ENCODE results near the gene THTPA. TPM values are rescaled to one million over a fixed set of nuclear protein-coding genes. Genes with fewer than 3 reads are reported as not detected.

THTPA gene
- total RNA-seq, 2 donors from 2014 or later: 6.5 to 7.4 TPM

DNA sequence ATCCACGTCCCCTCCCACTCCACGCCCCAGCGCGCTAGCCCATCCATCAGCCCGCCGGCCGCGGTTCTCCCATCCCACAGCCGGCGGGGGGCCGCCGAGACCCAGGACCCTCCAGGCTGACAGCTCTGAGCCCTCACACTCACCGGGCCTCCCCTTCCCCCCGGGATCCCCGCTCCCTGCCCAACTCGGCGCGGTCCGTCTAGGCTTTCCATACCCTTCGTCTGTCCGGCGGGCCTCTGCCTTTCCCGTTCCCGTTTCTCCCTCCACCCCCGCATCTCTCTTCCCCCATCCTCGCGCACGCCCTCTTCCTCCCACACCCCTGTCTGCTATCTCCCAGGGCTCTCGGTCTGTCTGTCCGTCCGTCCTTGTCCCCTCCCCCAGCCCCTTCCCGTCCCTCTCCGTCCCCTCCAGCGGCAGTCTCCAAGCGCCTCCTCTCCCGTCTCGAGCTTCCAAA is 5.2 kb upstream of the THTPA start:
- Mint-ChIP-seq H3K36me3 (ENCODE audit: insufficient read depth in 2 of 2) (peaks cover 0 to 1% of the 10 kb centered on the region in 2 donors), H3K4me1 (ENCODE audit: low read depth) (peaks cover 12% of the 10 kb centered on the region), H3K4me3 (no peak overlapping the region), H3K27ac (no peak overlapping the region), H3K27me3 (ENCODE audit: low read depth) (no peaks in the 10 kb centered on the region), H3K9me3 (no peaks in the 10 kb centered on the region)
- ATAC-seq (replicated peaks in 1 of 2) (peak in 1 of 2 donors; percentile 0), DNase-seq (no peak)

DNA sequence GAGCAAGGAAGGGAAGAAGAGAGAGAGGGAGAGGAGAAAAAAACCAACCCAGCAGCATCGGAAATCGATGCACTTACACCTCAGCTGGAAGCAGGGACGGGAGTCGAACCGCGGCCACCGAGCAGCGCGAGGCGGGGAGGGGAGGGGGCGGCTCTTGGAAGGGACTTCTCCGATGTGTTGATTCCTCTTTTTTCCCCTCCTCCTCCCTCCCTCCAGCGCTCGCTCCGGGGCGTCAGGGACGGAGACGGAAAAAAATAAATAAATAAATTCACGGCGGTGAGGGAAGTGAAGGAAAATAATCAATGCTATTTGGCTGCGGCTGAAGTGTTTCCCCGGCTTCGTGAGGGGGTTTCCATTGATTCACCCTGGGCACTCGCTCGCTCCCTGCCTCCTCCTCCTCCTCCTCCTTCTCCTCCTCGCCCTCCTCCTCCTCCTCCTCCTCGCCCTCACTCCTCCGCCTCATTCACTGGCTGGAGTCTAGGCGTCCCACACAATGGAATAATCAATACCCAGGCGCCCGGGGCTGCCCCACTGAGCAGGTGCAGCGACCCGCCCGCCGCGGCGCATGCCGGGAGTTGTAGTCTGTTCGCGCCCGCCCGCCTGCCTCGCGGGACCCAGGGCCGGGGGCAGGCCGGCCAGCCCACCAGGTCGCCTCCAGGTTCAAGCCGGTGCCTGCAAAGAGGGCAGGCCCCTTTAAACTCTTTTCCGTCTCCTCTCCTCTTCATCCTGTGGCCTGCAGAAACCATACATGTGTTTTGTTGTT is 4.6 kb upstream of the THTPA start, which contains the start of gene ZFHX2:
ZFHX2 (minus strand) TSS at position 500 of the 763 bp plus-strand sequence. CDS start 16,440 bp downstream, outside the sequence.
- H3K27me3 Mint-ChIP-seq (ENCODE audit: low read depth): no peaks in the 10 kb centered on the region
- peak; percentile 80 to 84 for DNase-seq
- H3K27ac Mint-ChIP-seq: peak within 1 kb of the TSS; percentile 92
- peaks cover 0 to 1% of the 10 kb centered on the region in 2 donors for H3K36me3 Mint-ChIP-seq (ENCODE audit: insufficient read depth in 2 of 2)
- peaks cover 15% of the 10 kb centered on the region for H3K4me1 Mint-ChIP-seq (ENCODE audit: low read depth)
- peak; percentile 75 to 78 for ATAC-seq (replicated peaks in 1 of 2)
- H3K9me3 Mint-ChIP-seq: no peaks in the 10 kb centered on the region
- no peak within 1 kb of the TSS for H3K4me3 Mint-ChIP-seq

DNA sequence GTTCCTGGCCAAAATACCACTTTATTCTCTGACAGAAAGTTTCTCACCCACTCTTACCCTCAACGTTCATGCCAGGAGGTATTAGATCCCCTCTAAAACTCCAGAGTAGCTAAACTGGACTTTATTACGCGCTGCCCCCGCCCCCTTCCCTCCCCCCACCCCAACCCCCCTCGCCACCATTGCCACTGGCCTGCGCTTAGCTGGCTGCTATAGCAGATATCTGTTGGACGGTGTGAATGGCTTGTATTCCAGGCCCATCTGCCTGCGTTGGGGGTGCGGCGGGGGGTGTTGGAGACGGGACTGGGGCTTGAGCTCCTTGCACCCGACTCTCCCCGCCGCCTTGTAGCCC is 564 bp upstream of the THTPA start:
- Mint-ChIP-seq H3K9me3 (no peaks in the 10 kb centered on the region), H3K4me3 (peak overlapping the region; percentile 92 to 99), H3K27me3 (ENCODE audit: low read depth) (no peaks in the 10 kb centered on the region), H3K27ac (no peak overlapping the region), H3K36me3 (ENCODE audit: insufficient read depth in 2 of 2) (peaks cover 3 to 4% of the 10 kb centered on the region in 2 donors), H3K4me1 (ENCODE audit: low read depth) (peaks cover 54% of the 10 kb centered on the region)
- DNase-seq (no peak), ATAC-seq (replicated peaks in 1 of 2) (no peak)

DNA sequence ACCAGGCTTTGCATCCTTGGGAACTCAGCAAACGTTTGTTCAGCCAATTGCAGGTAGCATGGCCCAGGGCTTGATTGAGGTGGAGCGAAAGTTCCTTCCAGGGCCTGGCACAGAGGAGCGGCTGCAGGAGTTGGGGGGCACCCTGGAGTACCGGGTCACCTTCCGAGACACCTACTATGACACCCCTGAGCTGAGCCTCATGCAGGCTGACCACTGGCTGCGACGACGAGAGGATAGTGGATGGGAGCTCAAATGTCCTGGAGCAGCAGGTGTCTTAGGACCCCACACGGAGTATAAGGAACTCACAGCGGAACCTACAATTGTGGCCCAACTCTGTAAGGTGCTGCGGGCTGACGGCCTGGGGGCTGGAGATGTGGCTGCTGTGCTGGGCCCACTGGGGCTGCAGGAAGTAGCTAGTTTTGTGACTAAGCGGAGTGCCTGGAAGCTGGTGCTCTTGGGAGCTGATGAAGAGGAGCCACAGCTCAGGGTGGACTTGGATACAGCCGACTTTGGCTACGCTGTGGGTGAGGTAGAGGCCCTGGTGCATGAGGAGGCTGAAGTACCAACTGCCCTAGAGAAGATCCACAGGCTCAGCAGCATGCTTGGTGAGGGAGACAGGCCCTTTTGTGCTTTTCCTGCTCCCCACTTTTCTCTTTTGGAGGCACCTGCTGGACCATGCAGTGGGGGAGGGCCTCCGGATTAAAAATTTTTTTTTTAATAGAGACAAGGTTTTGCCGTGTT is 799 bp downstream of the THTPA start:
- Mint-ChIP-seq H3K4me3 (peak overlapping the region; percentile 92 to 99), H3K27me3 (ENCODE audit: low read depth) (no peaks in the 10 kb centered on the region), H3K27ac (peak overlapping the region; percentile 95), H3K36me3 (ENCODE audit: insufficient read depth in 2 of 2) (peaks cover 3 to 12% of the 10 kb centered on the region in 2 donors), H3K4me1 (ENCODE audit: low read depth) (peaks cover 52% of the 10 kb centered on the region), H3K9me3 (no peaks in the 10 kb centered on the region)
- DNase-seq (no peak), ATAC-seq (replicated peaks in 1 of 2) (no peak)

DNA sequence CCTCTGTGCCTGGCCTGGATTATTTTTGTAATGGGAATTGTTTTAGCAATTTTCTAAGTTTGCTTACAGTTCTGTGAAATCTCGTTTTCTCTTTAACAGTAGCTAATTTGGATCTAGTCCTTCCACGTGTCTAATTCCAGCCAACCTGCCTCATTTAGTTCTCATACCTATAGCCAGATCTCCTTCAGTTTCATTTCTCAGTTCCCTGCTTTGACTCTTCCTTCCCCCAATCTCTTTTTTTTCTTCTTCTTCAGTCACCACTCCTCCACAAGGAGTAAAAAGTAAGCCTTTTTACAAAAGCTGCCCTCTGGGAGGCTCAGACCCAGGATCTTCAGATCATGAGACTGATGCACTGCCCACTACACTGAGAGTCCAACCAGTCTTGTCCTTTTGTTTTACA is 1.4 kb downstream of the THTPA start:
- Mint-ChIP-seq H3K36me3 (ENCODE audit: insufficient read depth in 2 of 2) (peaks cover 3 to 12% of the 10 kb centered on the region in 2 donors), H3K4me3 (peak overlapping the region; percentile 82 to 92), H3K4me1 (ENCODE audit: low read depth) (peaks cover 47% of the 10 kb centered on the region), H3K27me3 (ENCODE audit: low read depth) (no peaks in the 10 kb centered on the region), H3K9me3 (no peaks in the 10 kb centered on the region), H3K27ac (peak overlapping the region; percentile 97)
- ATAC-seq (replicated peaks in 1 of 2): no peak
- no peak for DNase-seq

DNA sequence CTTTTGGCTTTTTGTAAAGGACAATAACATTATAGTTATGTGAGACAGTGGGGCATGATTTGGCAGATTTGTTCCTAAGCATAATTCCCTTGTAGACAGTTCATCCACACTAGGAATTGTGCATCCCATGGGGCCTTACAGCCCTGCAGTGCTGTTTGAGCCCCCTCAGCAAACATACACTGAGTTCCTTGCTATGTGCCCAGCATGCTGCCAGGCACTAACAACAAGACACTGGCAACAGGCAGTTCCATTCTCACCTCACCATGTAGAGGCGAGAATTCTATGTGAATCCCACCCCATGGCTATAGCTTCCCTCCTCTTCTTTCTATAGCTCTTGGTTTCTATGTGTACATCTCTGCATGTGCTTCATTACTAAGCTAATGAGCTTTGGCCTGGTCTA is 1.9 kb downstream of the THTPA start:
- no peak for ATAC-seq (replicated peaks in 1 of 2)
- H3K9me3 Mint-ChIP-seq: no peaks in the 10 kb centered on the region
- H3K36me3 Mint-ChIP-seq (ENCODE audit: insufficient read depth in 2 of 2): peaks cover 6 to 12% of the 10 kb centered on the region in 2 donors

DNA sequence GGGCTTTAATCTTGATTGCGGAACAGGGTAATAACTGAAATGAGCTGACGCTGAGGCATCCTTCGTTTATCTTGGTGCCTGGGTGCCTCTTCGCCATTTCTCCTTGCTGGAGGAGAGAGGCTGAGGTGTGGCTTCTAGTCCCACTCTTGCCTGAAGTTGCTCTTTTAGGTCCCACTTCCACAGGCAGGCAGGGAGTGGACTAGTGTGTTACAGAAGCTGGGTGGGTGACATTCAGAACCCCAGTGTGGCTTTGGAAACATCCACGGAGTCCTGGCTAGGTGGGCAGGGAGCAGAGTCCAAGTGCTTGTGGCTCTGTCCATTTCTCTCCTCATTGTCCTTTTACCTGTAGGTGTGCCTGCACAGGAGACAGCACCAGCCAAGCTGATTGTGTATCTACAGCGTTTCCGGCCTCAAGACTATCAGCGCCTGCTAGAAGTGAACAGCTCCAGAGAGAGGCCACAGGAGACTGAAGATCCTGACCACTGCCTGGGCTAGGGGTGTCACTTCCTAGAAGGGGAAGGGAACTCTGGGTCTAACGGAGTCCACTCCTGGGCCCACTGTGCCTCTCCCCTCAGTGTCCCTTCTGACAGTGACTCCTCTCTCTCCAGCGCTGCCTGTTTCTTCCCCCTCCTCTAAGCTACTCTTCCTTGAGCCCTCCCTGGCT is 2.4 kb downstream of the THTPA start:
- ATAC-seq (replicated peaks in 1 of 2): no peak
- Mint-ChIP-seq H3K4me1 (ENCODE audit: low read depth) (peaks cover 52% of the 10 kb centered on the region), H3K27ac (peak overlapping the region; percentile 64), H3K27me3 (ENCODE audit: low read depth) (no peaks in the 10 kb centered on the region), H3K9me3 (no peaks in the 10 kb centered on the region), H3K36me3 (ENCODE audit: insufficient read depth in 2 of 2) (peaks cover 7 to 12% of the 10 kb centered on the region in 2 donors), H3K4me3 (peak overlapping the region; percentile 11 to 82)
- DNase-seq: no peak

More for the DNA sequence above, 1.9 kb downstream of the THTPA start:
- no peak for DNase-seq
- H3K27me3 Mint-ChIP-seq (ENCODE audit: low read depth): no peaks in the 10 kb centered on the region
- H3K4me1 Mint-ChIP-seq (ENCODE audit: low read depth): peaks cover 51% of the 10 kb centered on the region
- peak overlapping the region; percentile 82 to 92 for H3K4me3 Mint-ChIP-seq
- H3K27ac Mint-ChIP-seq: peak overlapping the region; percentile 97

DNA sequence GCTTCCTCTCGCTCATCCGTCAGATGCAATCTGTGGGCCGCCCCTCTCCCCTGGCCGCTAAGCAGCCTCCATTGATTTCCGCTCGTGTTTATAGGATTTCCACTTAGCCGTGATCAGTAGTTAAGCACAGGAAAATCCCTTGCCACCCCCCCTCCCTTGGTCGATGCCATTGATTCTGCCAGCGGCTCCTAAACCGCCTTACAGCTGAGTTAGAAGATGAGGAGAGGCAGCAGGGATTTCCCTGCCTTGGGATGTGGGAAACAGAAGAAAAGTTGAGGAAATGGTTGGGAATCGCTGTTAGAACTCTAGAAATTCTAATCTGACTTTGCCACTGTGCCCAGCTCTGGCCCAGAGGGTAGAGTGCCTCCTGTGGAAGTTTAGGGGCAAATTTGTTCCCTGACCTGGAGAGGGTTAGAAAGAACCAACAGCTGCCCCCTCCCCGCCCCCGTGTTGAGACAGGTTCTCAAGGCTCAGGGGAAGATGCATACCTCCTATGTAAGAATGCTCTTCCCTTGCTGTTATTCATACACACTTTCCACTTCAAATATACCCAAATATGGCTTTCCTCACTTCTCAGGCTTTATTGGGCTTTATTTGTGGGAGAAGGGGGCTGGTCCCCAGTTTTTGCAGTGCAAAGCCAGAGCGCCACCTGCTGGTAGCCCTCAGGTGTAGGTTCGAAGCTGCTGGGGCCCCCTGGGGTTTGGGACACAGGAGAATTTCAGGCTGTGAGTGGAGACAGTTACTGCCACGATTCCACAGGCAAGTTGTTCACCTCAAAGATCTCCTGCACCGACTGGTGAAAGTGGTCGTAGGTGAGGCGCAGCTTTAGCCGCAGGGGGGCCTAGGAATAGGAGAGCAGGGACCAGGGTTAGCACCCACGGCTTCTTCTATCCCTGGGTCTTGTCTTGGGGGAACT is 3.2 kb downstream of the THTPA start:
- no peak for ATAC-seq (replicated peaks in 1 of 2)
- peaks cover 52% of the 10 kb centered on the region for H3K4me1 Mint-ChIP-seq (ENCODE audit: low read depth)
- H3K9me3 Mint-ChIP-seq: no peaks in the 10 kb centered on the region
- DNase-seq: peak; percentile 71 to 72
- H3K27ac Mint-ChIP-seq: peak overlapping the region; percentile 64
- peak overlapping the region in 1 of 2 donors; percentile 11 for H3K4me3 Mint-ChIP-seq
- H3K36me3 Mint-ChIP-seq (ENCODE audit: insufficient read depth in 2 of 2): peaks cover 11 to 16% of the 10 kb centered on the region in 2 donors
- no peaks in the 10 kb centered on the region for H3K27me3 Mint-ChIP-seq (ENCODE audit: low read depth)

DNA sequence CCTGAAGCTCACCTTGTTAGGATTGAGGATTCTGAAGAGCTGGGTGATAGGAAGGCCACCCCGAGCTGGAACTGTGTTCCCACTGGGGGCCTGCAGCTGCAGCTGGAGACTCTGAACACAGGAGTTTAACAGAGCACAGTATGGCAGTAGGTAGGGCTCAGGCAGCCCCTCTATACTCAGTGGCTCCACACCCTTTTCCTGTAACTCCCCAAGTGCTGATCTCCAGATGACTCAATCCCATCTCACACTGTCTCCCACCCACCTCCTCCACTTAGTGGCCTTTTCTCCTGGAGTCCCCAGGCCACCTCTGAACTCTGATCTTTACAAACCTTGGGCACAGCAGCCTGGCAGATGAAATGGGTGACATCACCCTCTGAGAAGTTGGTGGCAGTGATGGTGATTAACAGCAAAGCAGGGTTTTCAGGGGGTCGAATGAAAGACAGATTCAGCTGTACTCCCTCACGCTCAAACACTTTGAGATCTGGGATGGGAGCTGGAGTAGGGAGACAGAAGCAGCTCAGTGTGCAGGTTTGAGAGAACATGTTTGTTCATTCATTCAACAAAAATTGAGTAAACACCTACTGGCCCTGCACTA is 4.0 kb downstream of the THTPA start:
- no peak for ATAC-seq (replicated peaks in 1 of 2)
- Mint-ChIP-seq H3K4me3 (no peak overlapping the region), H3K27ac (peak overlapping the region; percentile 64), H3K36me3 (ENCODE audit: insufficient read depth in 2 of 2) (peaks cover 11 to 19% of the 10 kb centered on the region in 2 donors), H3K9me3 (no peaks in the 10 kb centered on the region), H3K27me3 (ENCODE audit: low read depth) (no peaks in the 10 kb centered on the region), H3K4me1 (ENCODE audit: low read depth) (peaks cover 57% of the 10 kb centered on the region)
- no peak for DNase-seq

DNA sequence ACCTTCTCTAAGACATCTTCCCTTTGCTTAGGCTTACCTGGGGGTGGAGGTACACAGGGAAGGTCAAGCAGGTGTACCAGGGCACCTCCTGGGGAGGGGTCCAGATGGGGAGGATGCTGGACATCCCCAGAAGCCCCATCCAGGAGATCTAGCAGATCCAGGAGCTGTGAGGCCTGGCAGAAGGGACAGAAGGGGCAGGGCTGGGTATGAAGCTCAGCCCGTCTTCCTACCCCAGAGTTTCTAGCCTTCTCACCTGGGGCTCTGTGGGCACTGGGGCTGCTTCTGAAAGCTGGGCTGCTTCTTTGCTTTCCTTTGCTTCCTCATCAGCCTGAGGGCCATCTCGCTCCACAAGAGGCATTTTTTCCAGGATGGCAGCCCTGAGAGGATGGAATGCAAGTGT is 5.2 kb downstream of the THTPA start:
- no peak overlapping the region for H3K4me3 Mint-ChIP-seq
- H3K27ac Mint-ChIP-seq: no peak overlapping the region
- H3K4me1 Mint-ChIP-seq (ENCODE audit: low read depth): peaks cover 58% of the 10 kb centered on the region
- DNase-seq: no peak
- no peaks in the 10 kb centered on the region for H3K9me3 Mint-ChIP-seq
- peaks cover 11 to 19% of the 10 kb centered on the region in 2 donors for H3K36me3 Mint-ChIP-seq (ENCODE audit: insufficient read depth in 2 of 2)
- ATAC-seq (replicated peaks in 1 of 2): no peak
- no peaks in the 10 kb centered on the region for H3K27me3 Mint-ChIP-seq (ENCODE audit: low read depth)

DNA sequence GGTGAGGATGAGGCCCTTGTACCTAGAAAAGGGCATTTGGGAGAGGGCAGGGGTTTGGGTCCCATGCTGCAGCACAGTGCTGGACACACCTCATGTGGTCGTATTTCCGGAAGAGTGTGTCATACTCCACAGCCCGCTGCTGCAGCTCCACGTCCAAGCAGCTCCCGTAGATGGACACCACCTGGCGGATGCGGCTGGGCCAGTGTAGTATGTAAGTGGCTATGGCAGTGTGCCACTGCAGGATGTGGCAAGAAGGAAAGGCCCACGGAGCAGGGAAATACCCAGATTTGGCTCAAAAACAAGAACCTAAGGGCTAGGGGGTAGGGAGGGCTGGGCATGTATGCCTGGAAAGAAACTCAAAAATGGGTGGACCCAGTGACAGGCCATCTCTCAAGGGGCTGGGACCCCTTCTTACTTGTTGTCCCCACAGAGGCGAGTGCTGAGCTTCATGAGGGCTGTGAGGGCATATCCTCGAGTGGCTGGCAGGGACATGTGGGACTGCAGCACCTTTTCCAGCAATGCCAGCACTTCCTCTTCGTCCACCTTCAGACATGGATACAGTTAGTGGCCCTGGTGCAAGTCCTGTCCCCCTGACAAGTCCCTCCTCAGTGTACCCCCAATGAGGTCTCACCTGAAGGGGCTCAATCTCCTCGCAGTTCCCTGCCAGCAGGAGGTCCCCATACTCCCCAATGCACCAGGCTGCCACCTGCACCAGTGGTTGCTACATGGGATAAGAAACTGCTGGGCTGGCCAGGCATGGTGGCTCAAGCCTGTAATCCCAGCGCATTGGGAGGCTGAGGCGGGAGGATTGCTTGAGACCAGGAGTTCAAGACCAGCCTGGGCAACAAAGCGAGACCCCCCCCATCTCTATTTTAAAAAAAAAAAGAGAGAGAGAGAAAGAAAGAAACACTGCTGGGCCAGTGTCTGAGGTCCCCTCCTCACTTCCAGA is 6.1 kb downstream of the THTPA start:
- Mint-ChIP-seq H3K9me3 (no peaks in the 10 kb centered on the region), H3K4me3 (no peak overlapping the region), H3K27ac (no peak overlapping the region), H3K4me1 (ENCODE audit: low read depth) (peaks cover 56% of the 10 kb centered on the region), H3K36me3 (ENCODE audit: insufficient read depth in 2 of 2) (peaks cover 11 to 21% of the 10 kb centered on the region in 2 donors), H3K27me3 (ENCODE audit: low read depth) (no peaks in the 10 kb centered on the region)
- DNase-seq: no peak
- no peak for ATAC-seq (replicated peaks in 1 of 2)
